Small intestine (tissue), 7 donors: Measurements from ENCODE around the gene GDNF. TPM values are rescaled to one million over a fixed set of nuclear protein-coding genes. Genes with fewer than 3 reads are reported as not detected.

Experiments used
- DNase-seq, 2 donors: peaks; one replicate each; pipeline versions ENCODE4 v3.0.0 to v3.0.0-alpha.2; 2013
- FAIRE-seq: peaks from 2 replicates; lab custom pipeline; 2012; peaks lifted over from hg19 to GRCh38; lab: Jason Lieb, UNC
- H3K27ac ChIP-seq, 3 donors: one replicate each; pipeline ENCODE4 v1.5.1; 2013; ENCODE audit warnings: low read length in 2 of 3, mild to moderate bottlenecking in 2 of 3, control low read depth in 1 of 3, inconsistent platforms in 1 of 3, low read depth in 1 of 3, moderate library complexity in 1 of 3
- H3K27me3 ChIP-seq, 3 donors: one replicate each; pipeline ENCODE4 v1.6.1; 2013; ENCODE audit warnings: low read length in 3 of 3, inconsistent platforms in 1 of 3; ENCODE audit not compliant: control insufficient read depth in 3 of 3, insufficient read depth in 3 of 3
- H3K36me3 ChIP-seq, 3 donors: one replicate each; pipeline ENCODE4 v1.6.1; 2013; ENCODE audit warnings: low read length in 3 of 3, inconsistent platforms in 1 of 3, low read depth in 1 of 3, mild to moderate bottlenecking in 1 of 3, moderate library complexity in 1 of 3; ENCODE audit not compliant: control insufficient read depth in 3 of 3, insufficient read depth in 2 of 3
- H3K4me1 ChIP-seq, 3 donors: one replicate each; pipeline ENCODE4 v1.6.1; 2013; ENCODE audit warnings: low read length in 2 of 3, inconsistent platforms in 1 of 3, low read depth in 1 of 3, mild to moderate bottlenecking in 1 of 3, moderate library complexity in 1 of 3; ENCODE audit not compliant: control insufficient read depth in 3 of 3, insufficient read depth in 2 of 3
- H3K4me3 ChIP-seq, 3 donors: one replicate each; pipeline ENCODE4 v1.5.1; 2013; ENCODE audit warnings: low read length in 3 of 3, control low read depth in 1 of 3, inconsistent platforms in 1 of 3, low read depth in 1 of 3, mild to moderate bottlenecking in 1 of 3, moderate library complexity in 1 of 3
- H3K9me3 ChIP-seq, 2 donors: one replicate each; pipeline ENCODE4 v1.6.1; 2013; ENCODE audit warnings: low read depth in 1 of 2, low read length in 1 of 2; ENCODE audit not compliant: control insufficient read depth in 2 of 2, insufficient read depth in 1 of 2
- WGBS, 3 donors: extraction: QIAGEN DNeasy Blood & Tissue Kit; methylation state at CpG; one replicate each; pipeline ENCODE4 v1.1.7; 2013; 5-methylcytosine and 5-hydroxymethylcytosine counted together
- polyA plus RNA-seq, 4 donors: library from polyadenylated mRNA; stranded (reverse) in 3 of 4; unstranded in 1 of 4; fragments of 200-250 nt in 3 of 4; fragments of 120-200 nt in 1 of 4; gene quantifications; one replicate each; pipeline versions ENCODE4 v1.2.1 to v1.2.3, GENCODE V29; 2013
- donor health status: healthy with polysubstance abuse.
- donor health status: control.
- donor health status: control.
- donor health status: Bipolar disorder and iron deficiency.
- donor health status: healthy.

The GDNF gene
- polyA plus RNA-seq, 4 donors = 0.46 to 2.3 TPM; not detected in 2

DNA sequence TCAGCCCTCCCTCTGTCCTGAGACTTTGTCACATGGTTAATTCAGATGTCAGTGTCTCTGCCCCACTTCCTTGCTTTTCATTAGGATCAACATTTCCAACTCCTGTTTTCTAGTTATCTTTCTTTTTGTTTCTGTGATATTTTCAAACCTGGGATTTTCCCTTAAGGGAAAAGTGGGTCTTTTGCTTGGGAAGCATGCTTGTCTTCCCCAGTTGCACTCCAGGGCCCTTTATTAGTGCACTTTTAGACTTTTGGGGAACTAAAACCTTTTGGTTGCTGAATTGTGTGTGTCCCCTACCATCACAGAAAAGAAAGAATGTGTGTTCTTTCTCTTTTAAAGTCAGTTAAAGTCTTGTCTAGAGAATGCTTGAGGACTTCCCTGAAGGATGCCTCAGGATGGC is 18.4 kb upstream of the GDNF start:
- DNase-seq (no peak), FAIRE-seq (no peak)
- peaks cover 0 to 2% of the 10 kb centered on the region in 2 donors for H3K9me3 ChIP-seq
- H3K4me3 ChIP-seq = no peak overlapping the region
- no peaks in the 10 kb centered on the region for H3K36me3 ChIP-seq
- H3K4me1 ChIP-seq = peaks cover 0 to 3% (median 0%) of the 10 kb centered on the region in 3 donors
- H3K27me3 ChIP-seq = no peaks in the 10 kb centered on the region
- H3K27ac ChIP-seq = no peak overlapping the region

DNA sequence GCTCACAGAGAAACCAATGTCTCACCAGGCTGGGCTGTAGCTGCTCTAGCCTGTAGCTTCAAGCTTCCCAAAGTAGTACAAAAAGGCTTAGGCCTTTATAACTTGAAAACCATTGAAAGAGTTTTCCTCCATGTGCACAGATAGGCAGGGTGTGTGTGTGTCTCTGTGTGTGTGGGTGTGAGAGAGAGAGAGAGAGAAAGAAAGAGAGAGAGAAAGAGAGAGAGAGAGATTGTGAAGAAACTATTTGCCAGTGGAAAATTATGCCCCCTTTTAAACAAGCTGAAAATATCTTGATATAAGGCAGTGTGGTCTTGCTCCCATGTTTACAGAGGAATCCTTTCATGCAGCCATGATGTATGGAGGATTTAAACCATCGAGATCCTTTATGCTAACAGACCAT is 17.9 kb upstream of the GDNF start:
- FAIRE-seq = no peak
- 54 to 71% (median 61%) methylated on average over 1 of the region's 1 CpG for WGBS, 3 donors
- H3K27me3 ChIP-seq = no peaks in the 10 kb centered on the region

DNA sequence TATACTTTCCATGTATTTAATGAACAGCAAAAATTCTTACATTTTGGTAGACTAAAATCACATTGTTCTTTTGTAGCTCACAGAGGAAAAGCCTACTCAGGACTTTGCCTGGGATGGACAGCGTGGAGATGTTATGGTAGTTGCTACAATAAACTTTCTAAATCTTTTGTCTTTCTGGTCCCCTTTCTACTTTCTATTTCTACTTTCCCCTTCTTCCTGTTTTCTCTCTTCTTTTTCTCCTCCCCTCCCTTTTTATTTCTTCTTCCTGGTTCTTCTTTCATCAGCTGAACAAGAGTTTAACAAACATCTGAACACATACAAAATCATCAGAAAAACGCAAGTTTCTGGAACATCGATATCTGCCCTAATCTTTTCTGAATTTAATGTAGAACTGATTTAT is 15.6 kb upstream of the GDNF start:
- no peaks in the 10 kb centered on the region for H3K27me3 ChIP-seq
- FAIRE-seq (no peak), DNase-seq (no peak)
- H3K36me3 ChIP-seq = no peaks in the 10 kb centered on the region
- peaks cover 0 to 2% of the 10 kb centered on the region in 2 donors for H3K9me3 ChIP-seq
- H3K4me3 ChIP-seq = no peak overlapping the region
- H3K27ac ChIP-seq = no peak overlapping the region
- 91 to 95% (median 92%) methylated on average over 3 of the region's 3 CpGs for WGBS, 3 donors
- peaks cover 0 to 3% (median 0%) of the 10 kb centered on the region in 3 donors for H3K4me1 ChIP-seq

More for the DNA sequence above, 17.9 kb upstream of the GDNF start:
- H3K4me3 ChIP-seq = no peak overlapping the region
- peaks cover 0 to 3% (median 0%) of the 10 kb centered on the region in 3 donors for H3K4me1 ChIP-seq
- no peak overlapping the region for H3K27ac ChIP-seq
- no peaks in the 10 kb centered on the region for H3K36me3 ChIP-seq
- DNase-seq = no peak
- H3K9me3 ChIP-seq = peaks cover 0 to 2% of the 10 kb centered on the region in 2 donors

DNA sequence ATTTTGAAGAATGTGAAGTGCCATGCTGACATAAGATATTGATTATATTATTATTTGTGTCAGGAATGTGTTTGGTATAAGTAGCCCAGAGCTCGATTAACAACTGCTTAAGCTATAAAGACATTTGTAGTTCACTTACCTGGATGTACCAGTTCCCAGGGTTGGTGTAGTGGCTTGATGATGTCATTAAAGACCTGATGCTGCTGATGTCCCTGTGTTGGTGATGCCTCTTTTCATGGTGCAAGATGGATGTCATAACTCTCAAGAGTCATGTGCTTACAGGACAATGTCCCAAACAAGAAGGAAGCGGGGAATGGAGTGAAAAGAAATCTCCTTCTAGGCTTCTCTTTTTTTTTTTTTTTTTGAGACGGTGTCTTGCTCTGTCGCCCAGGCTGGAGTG is 11.5 kb upstream of the GDNF start:
- H3K4me1 ChIP-seq = no peaks in the 10 kb centered on the region
- H3K27ac ChIP-seq = no peak overlapping the region
- 88 to 93% (median 89%) methylated on average over 4 of the region's 4 CpGs for WGBS, 3 donors
- H3K27me3 ChIP-seq = peaks cover 0 to 6% (median 0%) of the 10 kb centered on the region in 3 donors
- DNase-seq (no peak), FAIRE-seq (no peak)
- no peak overlapping the region for H3K4me3 ChIP-seq
- H3K9me3 ChIP-seq = peaks cover 0 to 2% of the 10 kb centered on the region in 2 donors
- no peaks in the 10 kb centered on the region for H3K36me3 ChIP-seq

DNA sequence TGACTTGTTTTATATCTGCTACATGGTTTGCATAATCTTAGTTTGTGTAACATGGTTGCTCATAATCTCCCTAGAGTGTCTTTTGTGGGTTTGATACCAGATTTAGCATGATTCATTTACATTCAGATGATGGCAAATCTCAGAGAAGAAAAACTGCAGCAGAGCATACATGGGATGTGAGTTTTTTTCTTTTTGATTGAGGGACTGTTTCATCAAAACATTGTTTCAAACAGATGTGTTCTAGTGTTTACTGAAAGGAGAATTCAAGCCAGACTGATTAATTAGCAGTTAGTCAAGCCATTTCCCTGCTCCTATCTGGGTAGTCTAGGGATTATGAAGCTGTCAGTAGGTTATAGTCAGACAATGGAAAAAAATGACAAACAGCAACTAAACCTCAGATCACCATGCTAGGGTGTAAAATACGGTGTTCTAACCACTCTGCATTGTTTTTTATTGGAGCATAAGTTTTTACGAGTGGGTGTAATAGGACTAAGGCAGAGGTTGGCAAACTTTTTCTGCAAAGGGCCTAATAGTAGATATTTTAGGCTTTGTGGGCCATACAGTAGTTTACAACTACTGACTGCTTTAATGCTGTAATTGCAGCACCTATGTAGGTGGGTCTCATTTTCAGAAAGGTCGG is 10.5 kb upstream of the GDNF start:
- Histone ChIP-seq H3K4me1 (no peaks in the 10 kb centered on the region), H3K4me3 (no peak overlapping the region), H3K27ac (no peak overlapping the region), H3K36me3 (no peaks in the 10 kb centered on the region), H3K27me3 (peaks cover 0 to 9% (median 0%) of the 10 kb centered on the region in 3 donors), H3K9me3 (peaks cover 0 to 2% of the 10 kb centered on the region in 2 donors)
- DNase-seq = no peak
- FAIRE-seq = no peak
- WGBS, 3 donors = 56 to 66% (median 56%) methylated on average over 3 of the region's 3 CpGs

DNA sequence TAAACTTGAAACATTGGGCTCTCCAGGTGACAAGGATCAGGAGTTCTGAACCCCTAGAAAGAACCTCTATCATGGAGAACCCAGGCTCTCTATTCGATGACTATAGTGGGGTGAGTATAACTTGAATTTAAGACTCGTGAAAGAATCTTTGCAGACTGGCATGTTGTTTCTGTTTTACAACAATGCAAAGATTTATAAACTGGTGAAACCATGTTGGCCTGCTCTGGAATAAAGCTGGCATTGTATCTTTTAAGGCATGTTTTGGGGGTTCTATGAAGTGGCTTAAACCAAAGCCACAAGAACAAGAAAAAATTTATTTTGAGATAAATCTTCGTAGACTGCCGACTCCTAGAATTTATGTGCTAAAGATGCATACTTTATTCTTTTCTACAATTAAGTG is 9.8 kb upstream of the GDNF start:
- FAIRE-seq = no peak
- Histone ChIP-seq H3K4me3 (no peak overlapping the region), H3K27ac (no peak overlapping the region), H3K27me3 (peaks cover 0 to 9% (median 0%) of the 10 kb centered on the region in 3 donors), H3K36me3 (no peaks in the 10 kb centered on the region), H3K4me1 (no peaks in the 10 kb centered on the region), H3K9me3 (no peaks in the 10 kb centered on the region)
- 80 to 86% (median 82%) methylated on average over 4 of the region's 4 CpGs for WGBS, 3 donors
- no peak for DNase-seq

DNA sequence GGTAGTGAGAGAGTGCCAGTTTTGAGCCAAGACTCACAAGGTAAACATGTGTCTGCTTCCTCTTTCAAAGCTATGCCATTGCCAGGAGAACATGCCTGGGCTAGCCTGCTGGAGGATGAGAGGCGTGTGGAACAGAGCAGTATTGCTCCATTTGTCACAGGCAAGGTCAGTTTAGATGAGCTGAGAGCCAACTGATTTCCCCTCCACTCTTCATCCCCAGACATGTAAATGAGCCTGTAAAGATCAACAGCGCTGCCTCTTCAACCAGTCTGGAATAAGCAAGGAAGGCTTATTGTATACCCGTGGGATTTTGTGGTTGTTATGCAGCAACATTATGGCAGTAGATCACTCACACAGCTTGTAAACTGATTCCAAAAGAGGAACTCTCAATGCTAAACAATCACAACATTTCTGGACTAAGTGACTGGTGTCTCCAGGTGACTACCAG is 8.2 kb upstream of the GDNF start:
- DNase-seq (no peak), FAIRE-seq (no peak)
- H3K27ac ChIP-seq = no peak overlapping the region
- no peaks in the 10 kb centered on the region for H3K36me3 ChIP-seq
- 33 to 51% (median 42%) methylated on average over 3 of the region's 3 CpGs for WGBS, 3 donors
- no peaks in the 10 kb centered on the region for H3K4me1 ChIP-seq
- no peak overlapping the region for H3K4me3 ChIP-seq
- peaks cover 0 to 19% (median 2%) of the 10 kb centered on the region in 3 donors for H3K27me3 ChIP-seq
- no peaks in the 10 kb centered on the region for H3K9me3 ChIP-seq

DNA sequence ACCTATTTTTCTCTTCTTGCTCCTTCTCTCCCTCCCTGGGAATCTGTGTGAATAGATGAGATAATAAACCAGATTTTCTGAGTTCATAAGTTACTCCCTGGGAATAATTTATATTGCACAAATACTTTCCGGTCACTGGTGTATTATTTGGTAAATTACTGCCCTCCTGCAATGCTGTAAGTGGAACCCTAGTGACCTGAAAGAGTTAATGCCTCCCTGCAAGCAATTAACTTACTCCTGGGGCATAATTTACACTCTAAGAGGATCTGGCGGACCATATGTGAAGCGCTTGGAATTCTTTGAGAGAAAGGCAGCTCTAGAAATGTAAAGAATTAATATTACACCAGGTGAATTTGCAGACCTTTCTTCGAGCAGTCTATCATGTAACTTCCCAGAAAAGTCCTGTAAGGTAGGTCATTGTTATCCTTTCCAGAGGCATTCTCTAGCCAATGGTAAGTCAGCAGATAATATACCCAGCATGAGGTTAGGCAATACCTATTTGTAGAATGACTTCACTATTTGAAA is 7.0 kb upstream of the GDNF start:
- DNase-seq (no peak), FAIRE-seq (no peak)
- WGBS, 3 donors = 49 to 70% (median 57%) methylated on average over 4 of the region's 4 CpGs
- Histone ChIP-seq H3K36me3 (no peaks in the 10 kb centered on the region), H3K9me3 (no peaks in the 10 kb centered on the region), H3K27ac (no peak overlapping the region), H3K27me3 (peaks cover 0 to 29% (median 2%) of the 10 kb centered on the region in 3 donors), H3K4me1 (no peaks in the 10 kb centered on the region), H3K4me3 (no peak overlapping the region)
